ENCODE measurements around the gene PROSER2. TPM values are rescaled to one million over a fixed set of nuclear protein-coding genes. Genes with fewer than 3 reads are reported as not detected.
"Not testable (repeated sequence)": the region's sequence is repeated elsewhere in the genome, so short reads cannot be mapped to it uniquely, and the experiment has no call there.

The PROSER2 gene
- total and polyA plus RNA-seq, 2 donors from 2014 or later, result 8.1 to 48.2 TPM

GRCh38 chr10:11849911-11850310, 26.8 kb downstream of the PROSER2 start:
- intact Hi-C loops (cut with DNase I), result no loop called here
- peaks cover 0 to 8% (median 3%) of the 10 kb centered on the region in 3 donors for H3K36me3 ChIP-seq (ENCODE audit: control insufficient read depth in 2 of 3, insufficient read depth in 3 of 3, low read length in 3 of 3)
- TF ChIP-seq CTCF (IDR thresholded peaks at IDR 0.05; ENCODE audit: borderline replicate concordance, extremely low read depth, insufficient read depth), result no peak
- no peak overlapping the region for H3K27ac ChIP-seq (ENCODE audit: low read depth in 2 of 2, low read length in 2 of 2)
- H3K9me3 ChIP-seq (ENCODE audit: control insufficient read depth in 2 of 3, insufficient read depth in 1 of 3, low read length in 3 of 3), result no peaks in the 10 kb centered on the region
- DNase-seq (no peak), FAIRE-seq (no peak)
- H3K4me1 ChIP-seq (ENCODE audit: control insufficient read depth in 2 of 3, insufficient read depth in 2 of 3, low read depth in 1 of 3, low read length in 3 of 3), result peaks cover 0 to 4% (median 0%) of the 10 kb centered on the region in 3 donors
- H3K4me3 ChIP-seq (ENCODE audit: low read length in 3 of 3), result no peak overlapping the region
- no peak overlapping the region for H3K9ac ChIP-seq (ENCODE audit: low read length in 3 of 3)
- no peaks in the 10 kb centered on the region for H3K27me3 ChIP-seq (ENCODE audit: control insufficient read depth, insufficient read depth, low read length)

- H3K9ac ChIP-seq (ENCODE audit: low read length in 3 of 3), result no peak overlapping the region
- no peaks in the 10 kb centered on the region for H3K4me1 ChIP-seq (ENCODE audit: control insufficient read depth in 2 of 3, insufficient read depth in 2 of 3, low read depth in 1 of 3, low read length in 3 of 3)
- H3K36me3 ChIP-seq (ENCODE audit: control insufficient read depth in 2 of 3, insufficient read depth in 3 of 3, low read length in 3 of 3), result peaks cover 0 to 12% (median 3%) of the 10 kb centered on the region in 3 donors
- no peak for FAIRE-seq
- H3K27me3 ChIP-seq (ENCODE audit: control insufficient read depth, insufficient read depth, low read length), result no peaks in the 10 kb centered on the region
- no peak for TF ChIP-seq CTCF (IDR thresholded peaks at IDR 0.05; ENCODE audit: borderline replicate concordance, extremely low read depth, insufficient read depth)
- H3K27ac ChIP-seq (ENCODE audit: low read depth in 2 of 2, low read length in 2 of 2), result no peak overlapping the region
- no peak for DNase-seq
- no peak overlapping the region for H3K4me3 ChIP-seq (ENCODE audit: low read length in 3 of 3)
- intact Hi-C loops (cut with DNase I), result no loop called here
- H3K9me3 ChIP-seq (ENCODE audit: control insufficient read depth in 2 of 3, insufficient read depth in 1 of 3, low read length in 3 of 3), result no peaks in the 10 kb centered on the region
These were observed 28.8 kb downstream of the PROSER2 start for GRCh38 chr10:11851910-11852309.

- H3K9ac ChIP-seq (ENCODE audit: low read length in 3 of 3); intact Hi-C loops (cut with DNase I); H3K9me3 ChIP-seq (ENCODE audit: control insufficient read depth in 2 of 3, insufficient read depth in 1 of 3, low read length in 3 of 3); DNase-seq; H3K27ac ChIP-seq (ENCODE audit: low read depth in 2 of 2, low read length in 2 of 2); FAIRE-seq; H3K27me3 ChIP-seq (ENCODE audit: control insufficient read depth, insufficient read depth, low read length); H3K4me1 ChIP-seq (ENCODE audit: control insufficient read depth in 2 of 3, insufficient read depth in 2 of 3, low read depth in 1 of 3, low read length in 3 of 3); H3K4me3 ChIP-seq (ENCODE audit: low read length in 3 of 3): not testable (repeated sequence)
- H3K36me3 ChIP-seq (ENCODE audit: control insufficient read depth in 2 of 3, insufficient read depth in 3 of 3, low read length in 3 of 3), result peaks cover 0 to 12% (median 3%) of the 10 kb centered on the region in 3 donors
These were observed 29.5 kb downstream of the PROSER2 start for GRCh38 chr10:11852637-11853036.

- DNase-seq, result no peak
- H3K36me3 ChIP-seq (ENCODE audit: control insufficient read depth in 2 of 3, insufficient read depth in 3 of 3, low read length in 3 of 3), result peaks cover 0 to 12% (median 3%) of the 10 kb centered on the region in 3 donors
- H3K4me3 ChIP-seq (ENCODE audit: low read length in 3 of 3), result no peak overlapping the region
- no peak overlapping the region for H3K9ac ChIP-seq (ENCODE audit: low read length in 3 of 3)
- no peak for TF ChIP-seq CTCF (IDR thresholded peaks at IDR 0.05; ENCODE audit: borderline replicate concordance, extremely low read depth, insufficient read depth)
- no peaks in the 10 kb centered on the region for H3K27me3 ChIP-seq (ENCODE audit: control insufficient read depth, insufficient read depth, low read length)
- no peak for FAIRE-seq
- no peaks in the 10 kb centered on the region for H3K4me1 ChIP-seq (ENCODE audit: control insufficient read depth in 2 of 3, insufficient read depth in 2 of 3, low read depth in 1 of 3, low read length in 3 of 3)
- no peaks in the 10 kb centered on the region for H3K9me3 ChIP-seq (ENCODE audit: control insufficient read depth in 2 of 3, insufficient read depth in 1 of 3, low read length in 3 of 3)
- intact Hi-C loops (cut with DNase I), result no loop called here
- no peak overlapping the region for H3K27ac ChIP-seq (ENCODE audit: low read depth in 2 of 2, low read length in 2 of 2)
These were observed 30.3 kb downstream of the PROSER2 start for GRCh38 chr10:11853468-11853867.

Measured in kidney (tissue), 14 donors.